IPS DF 4.7 (cell line): ENCODE data around the gene P3H2.

Source experiments
- DNase-seq: peaks from one replicate; pipeline ENCODE4 v3.0.0-alpha.2; 2013; ENCODE audit warnings: low spot score; ENCODE audit errors: extremely low read depth

P3H2 gene

DNA sequence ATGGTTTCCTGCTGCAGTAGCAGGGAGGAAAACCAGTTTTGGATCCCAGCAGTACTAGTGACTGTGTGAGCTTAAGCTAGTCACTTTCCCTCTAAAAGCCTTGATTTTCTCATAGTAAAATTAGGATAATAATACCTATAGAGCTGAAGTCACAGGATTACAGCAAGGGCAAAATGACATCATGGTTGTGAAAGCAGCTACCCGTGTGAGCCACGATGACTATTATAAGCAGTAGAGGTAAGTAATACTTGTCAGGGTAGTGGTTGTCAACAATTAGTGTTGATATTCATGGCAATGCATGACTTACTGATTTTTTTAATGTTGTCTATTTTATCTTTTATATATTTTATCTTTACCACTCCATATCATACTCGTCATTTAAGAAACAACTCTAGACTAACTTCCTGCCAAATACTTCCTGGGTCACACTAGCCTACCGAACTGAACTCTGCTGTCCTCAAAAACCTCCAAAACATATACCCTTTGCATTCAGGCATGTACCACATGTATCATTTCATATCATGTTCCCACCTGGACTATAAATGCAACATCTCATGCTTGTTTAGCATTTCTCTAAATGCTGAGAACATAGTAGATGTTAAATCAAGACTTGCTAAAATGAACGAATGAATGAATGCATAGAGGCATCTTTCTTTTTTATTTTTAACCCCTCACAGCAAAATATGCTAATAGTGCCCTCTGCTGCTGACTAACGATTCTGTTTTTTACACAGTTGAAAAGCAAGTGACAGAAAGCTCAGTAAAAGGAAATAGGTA is 172.6 kb downstream of the P3H2 start:
- no peak for DNase-seq

GRCh38 chr3:189947068-189947467 is 173.6 kb downstream of the P3H2 start:
- no peak for DNase-seq

DNA sequence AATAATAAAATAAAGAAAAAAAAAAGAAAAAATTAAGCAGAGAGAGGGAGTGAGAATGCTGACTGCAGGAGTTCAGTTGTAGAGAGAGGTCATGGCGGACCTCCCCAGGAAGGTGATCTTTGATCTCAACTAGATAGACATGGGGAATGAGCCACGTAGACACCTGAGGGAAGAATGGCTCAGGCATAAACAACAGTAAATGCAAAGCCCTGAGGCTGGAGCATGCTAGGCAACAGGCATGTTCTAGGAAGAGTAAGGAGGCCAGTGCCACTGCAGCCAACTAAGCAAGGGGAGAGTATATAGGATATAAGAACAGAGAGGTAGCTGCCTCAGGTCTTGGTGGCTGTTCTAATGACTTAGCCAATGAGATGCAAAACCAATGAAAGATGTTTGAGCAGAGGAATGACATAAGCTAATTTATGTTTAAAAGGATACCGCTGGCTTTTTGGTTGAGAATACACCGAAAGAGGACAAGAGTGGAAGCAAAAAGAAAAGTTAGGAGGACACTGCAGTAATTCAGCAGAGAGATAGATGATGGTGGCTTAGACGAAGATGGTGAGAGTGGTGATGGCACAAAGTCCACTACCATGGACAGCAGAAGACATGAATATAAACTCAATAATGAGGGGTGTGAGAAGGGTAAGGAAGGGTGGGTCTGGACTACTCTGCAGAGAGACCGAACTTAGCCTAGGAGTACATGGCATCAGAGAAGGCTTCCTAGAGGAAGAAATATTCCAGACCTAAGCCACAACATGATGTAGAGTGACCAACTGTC is 174.6 kb downstream of the P3H2 start:
- DNase-seq = no peak

GRCh38 chr3:189944285-189945145 is 176.2 kb downstream of the P3H2 start:
- no peak for DNase-seq

DNA sequence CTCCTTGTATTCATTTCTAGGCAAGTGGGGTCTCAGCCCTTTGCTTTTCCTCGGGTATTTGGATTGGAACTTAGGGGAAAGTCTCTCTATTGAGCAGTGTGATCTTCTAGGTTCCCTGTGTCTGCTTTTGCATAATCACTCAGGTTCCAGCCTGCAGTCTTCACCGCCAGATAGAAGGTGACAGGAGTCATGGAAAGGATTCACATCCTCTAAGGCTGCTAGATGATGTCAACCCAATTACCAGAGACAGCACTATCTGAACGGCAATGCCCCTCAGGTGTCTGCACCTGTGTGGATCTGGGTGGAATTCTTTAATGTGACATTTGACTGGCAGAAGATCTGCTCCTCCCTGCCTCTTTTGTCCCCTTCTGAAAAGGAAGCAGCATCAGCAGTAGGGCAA is 177.7 kb downstream of the P3H2 start:
- no peak for DNase-seq

- no peak for DNase-seq
Measured at GRCh38 chr3:189941679-189942078, 179.0 kb downstream of the P3H2 start.

GRCh38 chr3:189941125-189941524 is 179.6 kb downstream of the P3H2 start:
- no peak for DNase-seq

DNA sequence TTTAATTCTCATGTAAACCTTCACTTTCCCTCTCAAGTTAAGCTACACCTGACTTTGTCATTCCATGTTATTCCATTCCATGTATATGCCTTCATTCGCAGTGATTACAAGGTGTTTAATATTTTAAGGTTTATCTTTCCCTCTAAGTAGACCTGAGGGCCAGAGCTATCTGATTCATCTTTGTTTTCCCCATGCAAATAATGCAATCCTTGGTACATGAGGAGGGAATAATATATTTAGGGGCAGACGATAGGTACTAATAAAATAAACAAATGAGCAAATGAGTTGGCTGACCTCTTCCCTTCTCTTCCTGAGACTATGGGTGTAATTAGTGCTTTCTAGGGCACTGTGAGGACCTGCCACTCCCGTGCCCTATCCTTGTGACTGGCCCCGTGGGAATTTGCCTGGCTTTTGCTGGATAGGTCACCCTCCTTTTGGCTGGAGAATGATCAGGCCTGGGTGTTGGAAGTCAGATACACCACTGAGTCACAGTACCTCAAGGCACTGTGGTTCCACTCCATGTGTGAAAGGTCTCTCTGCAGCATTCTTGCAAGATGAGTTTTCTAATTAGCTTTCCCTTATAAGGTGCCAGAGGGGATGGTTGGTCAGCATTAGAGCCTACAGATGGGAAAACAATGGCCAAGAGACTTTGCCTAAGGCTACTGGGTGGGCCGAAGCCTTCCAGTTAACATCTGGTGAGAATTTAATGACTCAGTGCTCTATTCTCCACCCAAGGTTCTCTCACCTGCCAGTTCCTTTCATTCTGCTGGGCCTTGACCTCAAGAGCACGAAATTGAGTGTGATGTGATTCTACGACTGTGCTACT is 183.2 kb downstream of the P3H2 start:
- no peak for DNase-seq

DNA sequence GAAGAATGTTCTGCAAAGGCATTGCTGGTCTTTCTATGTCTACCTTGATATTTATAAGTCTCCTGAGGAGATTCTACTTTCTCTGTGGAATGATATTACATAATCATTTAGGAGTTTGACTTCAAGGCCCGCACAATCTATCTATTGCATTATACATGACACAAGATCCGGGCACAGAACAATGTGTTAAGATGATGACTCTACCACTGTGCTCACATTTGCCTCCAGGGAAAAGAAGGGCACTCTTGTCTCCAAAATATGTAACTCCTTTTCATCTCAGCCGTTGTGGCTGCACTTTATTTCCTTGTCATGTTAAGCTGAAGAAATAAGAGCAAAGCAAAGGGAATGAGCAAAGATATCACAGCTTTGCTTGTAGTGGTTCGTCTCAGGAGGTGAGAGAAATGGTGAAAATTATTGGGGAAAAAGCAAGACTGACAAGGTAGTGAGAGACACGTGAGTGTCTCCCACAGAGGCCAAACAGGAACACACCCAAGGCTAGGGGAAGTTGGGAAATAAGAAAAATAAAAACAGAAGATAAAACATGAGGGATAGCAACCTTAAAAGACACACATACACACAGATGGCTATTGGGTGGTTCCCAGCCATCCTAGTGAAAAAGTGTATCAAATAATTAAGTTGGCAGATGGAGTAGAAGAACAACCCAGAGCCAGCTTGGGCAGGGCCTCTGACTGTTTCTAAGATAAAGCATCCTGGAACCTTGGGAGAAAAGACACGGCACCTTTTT is 184.3 kb downstream of the P3H2 start:
- DNase-seq = no peak

DNA sequence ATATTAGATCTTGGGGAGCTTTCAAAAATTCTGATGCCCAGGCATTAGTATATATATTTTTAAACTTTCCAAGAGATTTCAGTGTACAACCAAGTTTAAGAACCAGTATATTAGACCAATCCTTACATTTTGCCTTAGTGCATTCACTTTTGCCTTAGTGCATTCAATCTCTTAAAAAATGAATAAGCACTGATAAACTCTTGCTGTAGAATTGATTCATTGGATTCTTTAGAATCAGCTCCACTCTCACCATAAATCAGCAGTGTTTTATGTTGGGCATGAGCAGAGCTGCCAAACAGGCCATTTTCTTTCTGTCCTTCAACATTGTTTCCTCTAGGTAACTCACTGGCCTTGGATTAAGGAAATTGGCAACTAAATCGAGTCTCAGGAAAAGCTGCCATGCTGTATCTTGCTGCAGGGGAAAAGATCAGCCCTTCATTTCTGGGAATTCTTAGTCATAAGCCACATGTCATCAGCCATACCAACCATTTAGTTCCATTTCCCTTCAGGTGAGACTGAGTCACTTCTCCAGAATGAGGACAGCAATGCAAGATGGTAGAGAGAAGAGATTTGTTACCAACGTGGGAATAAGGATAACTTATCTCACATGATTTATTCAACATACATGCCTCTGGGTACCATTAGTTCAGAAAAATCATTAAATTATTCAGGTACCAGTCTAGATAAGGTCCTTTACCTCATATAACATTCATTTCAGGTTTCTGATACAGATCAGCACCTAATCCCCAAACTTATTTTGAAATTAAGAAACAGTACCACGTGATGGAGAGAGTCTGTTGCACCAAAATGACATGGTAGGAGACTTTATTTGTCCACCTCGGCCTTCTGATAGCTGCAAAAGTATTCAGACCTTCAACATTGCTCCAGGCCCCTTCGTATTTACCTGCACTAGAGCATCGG is 192.5 kb downstream of the P3H2 start:
- no peak for DNase-seq

DNA sequence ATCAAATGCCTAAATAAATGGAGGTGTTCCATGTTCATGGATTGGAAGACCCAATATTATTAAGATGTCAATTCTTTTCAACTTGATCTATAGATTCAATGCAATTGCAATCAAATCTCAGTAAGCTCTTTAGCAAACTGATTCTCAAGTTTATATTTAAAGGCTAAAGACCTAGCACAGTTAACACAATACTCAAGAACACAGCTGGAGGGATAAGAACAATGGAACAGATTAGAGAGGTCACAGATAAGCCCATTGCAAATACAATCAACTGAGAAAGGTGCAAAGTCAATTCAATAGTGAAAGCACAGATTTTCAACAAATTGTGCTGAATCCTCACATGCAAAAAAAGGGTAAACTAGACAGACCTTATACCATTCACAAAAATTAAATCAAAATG is 198.9 kb downstream of the P3H2 start:
- no peak for DNase-seq

GRCh38 chr3:189914799-189915198 is 205.9 kb downstream of the P3H2 start:
- DNase-seq = no peak

DNA sequence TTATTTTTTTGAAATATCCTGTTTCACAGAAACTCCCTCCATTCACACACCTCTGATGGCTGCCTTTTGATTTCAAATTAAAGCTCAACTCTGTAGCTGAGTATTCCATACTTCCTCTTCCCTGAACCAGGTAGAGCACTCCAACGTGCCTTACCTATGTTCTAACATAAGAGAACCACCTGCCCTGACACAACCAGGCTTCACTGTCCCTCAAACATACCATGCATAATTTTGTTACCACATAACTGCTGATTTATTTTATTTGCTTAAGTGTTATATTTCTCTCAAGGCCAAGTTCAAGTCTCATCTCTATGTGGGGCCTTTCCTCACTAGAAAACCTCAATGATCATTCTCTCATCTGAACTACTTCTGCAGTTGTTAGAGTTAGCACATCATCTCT is 209.7 kb downstream of the P3H2 start:
- no peak for DNase-seq

DNA sequence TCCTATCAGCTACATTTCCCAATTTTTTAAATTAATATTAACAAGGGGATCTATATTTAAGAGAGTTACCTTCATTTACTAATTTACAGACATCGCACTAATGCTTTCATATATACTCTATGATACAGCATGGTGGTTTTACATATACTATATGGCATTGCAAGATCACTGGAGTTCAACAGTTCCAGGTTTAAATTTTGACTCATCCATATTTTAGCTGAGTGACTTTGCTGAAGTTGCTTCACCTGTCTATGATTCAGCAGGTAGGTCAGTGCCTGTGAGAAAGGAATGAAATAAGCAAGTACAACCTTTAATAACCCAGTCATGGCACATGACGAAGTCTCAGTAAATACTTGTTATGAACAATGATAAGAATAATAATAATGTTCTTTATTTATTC is 211.1 kb downstream of the P3H2 start:
- DNase-seq = no peak

- DNase-seq = no peak
Measured at GRCh38 chr3:189909139-189909538, 211.6 kb downstream of the P3H2 start.

GRCh38 chr3:189908646-189909045 is 212.1 kb downstream of the P3H2 start:
- no peak for DNase-seq

- no peak for DNase-seq
Measured at GRCh38 chr3:189907803-189908202, 212.9 kb downstream of the P3H2 start.
